ENCODE data around the gene WDTC1.
A peak's percentile ranks its signal among the peaks of the same experiment; 100 is the strongest.
"Not testable (repeated sequence)": the region's sequence is repeated elsewhere in the genome, so short reads cannot be mapped to it uniquely, and the experiment has no call there.

WDTC1 gene

DNA sequence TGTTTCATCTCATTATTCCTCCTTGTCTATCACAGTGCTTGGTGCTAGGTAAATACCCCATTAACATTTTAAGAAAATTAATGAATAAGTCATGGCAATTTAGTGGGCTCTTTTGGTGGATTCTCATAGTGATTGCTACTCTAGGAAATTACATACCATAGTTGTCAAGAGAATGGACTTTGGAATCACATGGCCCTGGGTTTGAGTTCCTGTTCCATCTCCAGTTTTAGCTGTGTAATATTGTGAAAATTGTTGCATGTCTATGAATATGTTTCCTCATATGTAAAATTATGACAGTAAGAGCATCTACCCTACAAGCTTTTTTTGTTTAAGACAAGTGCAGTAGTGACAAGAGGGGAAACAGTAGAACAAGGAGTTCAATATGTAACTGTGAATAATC is 20.7 kb downstream of the WDTC1 start:
- no peak for DNase-seq

- no peak for DNase-seq
Measured at GRCh38 chr1:27257155-27257554, 22.7 kb downstream of the WDTC1 start.

DNA sequence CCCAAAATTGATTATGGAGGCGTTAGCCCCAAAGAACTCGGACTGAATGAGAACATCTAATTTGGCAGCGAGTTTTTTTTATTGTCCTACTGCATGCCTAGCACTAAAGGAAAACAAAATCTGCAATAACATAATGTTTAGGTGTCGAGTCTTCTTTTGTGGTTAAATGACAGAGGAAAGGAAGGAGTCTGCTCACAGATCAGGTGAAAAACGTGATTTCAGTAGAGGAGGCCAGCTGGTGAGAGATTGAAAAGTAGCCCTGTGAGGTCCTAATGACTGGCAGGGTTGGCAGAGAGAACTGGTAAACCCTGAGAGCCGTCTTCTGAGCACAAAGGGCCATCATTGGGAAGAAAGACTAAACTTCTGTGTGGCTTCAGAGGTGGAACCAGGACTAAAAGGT is 24.2 kb downstream of the WDTC1 start:
- DNase-seq, result no peak

GRCh38 chr1:27267153-27267552 is 32.7 kb downstream of the WDTC1 start:
- DNase-seq, result no peak

DNA sequence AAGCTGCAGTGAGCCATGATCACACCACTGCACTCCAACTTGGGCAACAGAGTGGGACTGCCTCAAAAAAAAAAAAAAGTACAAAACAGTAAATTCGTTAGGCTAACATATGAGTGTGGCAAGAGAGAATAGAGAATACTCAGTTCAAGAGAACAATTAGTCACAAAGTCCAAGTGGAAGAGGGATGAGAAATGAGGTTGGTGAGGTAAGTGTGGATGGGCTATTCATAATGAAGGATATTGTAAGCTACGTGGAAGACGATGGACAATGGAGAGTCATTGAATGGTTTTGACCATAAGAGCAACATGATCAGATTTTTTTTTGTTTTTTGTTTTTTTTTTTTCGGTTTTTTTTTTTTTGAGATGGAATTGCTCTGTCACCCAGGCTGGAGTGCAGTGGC is 34.8 kb downstream of the WDTC1 start:
- DNase-seq, result no peak

DNA sequence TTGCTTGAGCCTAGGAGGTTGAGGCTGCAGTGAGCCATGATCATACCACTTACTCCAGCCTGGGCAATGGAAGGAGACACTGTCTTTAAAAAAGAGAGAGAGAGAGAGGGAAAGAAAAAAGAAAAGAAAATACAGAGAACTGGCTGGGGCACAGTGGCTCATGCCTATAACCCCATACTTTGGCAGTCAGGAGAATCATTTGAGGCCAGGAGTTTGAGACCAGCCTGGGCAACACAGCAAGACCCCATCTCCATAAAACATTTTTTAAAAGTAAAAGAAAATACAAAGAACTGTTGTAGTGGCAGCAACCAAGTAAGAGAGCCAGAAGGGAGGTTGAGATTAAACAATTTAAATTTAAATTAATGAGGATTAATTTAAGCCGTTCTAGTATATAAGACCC is 39.8 kb downstream of the WDTC1 start:
- DNase-seq, result no peak

- DNase-seq, result no peak
Measured at GRCh38 chr1:27275696-27276095, 41.3 kb downstream of the WDTC1 start.

GRCh38 chr1:27284425-27285273 is 50.2 kb downstream of the WDTC1 start:
- peak; percentile 39 to 73 for DNase-seq

DNA sequence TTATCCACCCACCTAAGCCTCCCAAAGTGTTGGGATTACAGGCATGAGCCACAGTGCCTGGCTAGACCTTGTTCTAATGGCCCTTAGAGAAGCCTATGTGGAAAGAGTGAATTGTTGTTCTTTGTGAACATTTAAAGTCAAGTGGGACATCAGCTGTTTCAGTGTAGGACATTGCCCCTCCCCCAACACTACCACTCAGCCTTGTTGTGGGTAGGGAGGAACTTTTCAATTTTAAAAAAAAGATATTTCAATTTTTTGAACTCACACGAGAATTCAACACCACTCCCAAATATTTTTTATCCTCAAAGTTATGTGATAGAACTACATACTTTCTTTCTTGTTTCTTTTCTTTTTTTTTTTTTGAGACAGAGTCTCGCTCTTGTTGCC is 50.8 kb downstream of the WDTC1 start:
- DNase-seq, result no peak

DNA sequence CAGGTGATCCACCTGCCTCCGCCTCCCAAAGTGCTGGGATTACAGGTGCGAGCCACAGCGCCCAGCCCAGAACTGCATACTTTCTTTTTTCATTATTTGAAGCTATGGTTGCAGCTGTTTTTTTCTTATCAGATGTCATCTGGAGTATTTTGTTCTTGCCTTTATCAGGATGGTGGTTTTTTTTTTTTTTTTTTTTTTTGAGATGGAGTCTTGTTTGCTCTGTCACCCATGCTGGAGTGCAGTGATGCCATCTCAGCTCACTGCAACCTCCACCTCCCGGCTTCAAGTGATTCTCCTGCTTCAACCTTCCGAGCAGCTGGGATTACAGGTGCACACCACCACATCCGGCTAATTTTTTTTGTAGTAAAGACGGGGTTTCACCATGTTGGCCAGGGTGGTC is 51.4 kb downstream of the WDTC1 start:
- DNase-seq, result not testable (repeated sequence)

DNA sequence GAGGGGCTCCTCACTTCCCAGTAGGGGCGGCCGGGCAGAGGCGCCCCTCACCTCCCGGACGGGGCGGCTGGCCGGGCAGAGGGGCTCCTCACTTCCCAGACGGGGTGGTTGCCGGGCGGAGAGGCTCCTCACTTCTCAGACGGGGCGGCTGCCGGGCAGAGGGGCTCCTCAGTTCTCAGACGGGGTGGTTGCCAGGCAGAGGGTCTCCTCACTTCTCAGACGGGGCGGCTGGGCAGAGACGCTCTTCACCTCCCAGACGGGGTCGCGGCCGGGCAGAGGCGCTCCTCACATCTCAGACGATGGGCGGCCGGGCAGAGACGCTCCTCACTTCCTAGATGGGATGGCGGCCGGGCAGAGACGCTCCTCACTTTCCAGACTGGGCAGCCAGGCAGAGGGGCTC is 54.7 kb downstream of the WDTC1 start:
- DNase-seq, result not testable (repeated sequence)

DNA sequence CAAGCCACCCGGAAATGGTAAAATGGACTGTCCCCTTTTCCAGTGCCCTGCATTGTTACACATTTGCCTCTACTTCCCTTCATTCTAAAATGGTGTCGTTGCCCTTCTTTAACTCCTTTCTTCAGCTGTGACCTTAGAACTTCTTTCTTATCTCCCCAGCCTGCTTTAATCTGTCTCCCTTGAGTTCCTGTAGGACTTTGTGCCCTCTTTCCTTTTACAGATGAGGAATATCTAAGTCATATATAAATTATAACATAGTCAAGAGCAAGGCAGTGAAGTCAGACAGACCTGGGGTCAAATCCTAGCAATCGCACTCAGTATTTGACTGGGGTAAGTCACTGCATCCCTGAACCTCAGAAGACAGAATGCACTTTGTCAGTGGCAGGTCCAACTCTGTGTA is 56.1 kb downstream of the WDTC1 start:
- DNase-seq, result no peak

GRCh38 chr1:27292106-27292505 is 57.7 kb downstream of the WDTC1 start:
- no peak for DNase-seq

GRCh38 chr1:27293915-27294314 is 59.5 kb downstream of the WDTC1 start:
- no peak for DNase-seq

DNA sequence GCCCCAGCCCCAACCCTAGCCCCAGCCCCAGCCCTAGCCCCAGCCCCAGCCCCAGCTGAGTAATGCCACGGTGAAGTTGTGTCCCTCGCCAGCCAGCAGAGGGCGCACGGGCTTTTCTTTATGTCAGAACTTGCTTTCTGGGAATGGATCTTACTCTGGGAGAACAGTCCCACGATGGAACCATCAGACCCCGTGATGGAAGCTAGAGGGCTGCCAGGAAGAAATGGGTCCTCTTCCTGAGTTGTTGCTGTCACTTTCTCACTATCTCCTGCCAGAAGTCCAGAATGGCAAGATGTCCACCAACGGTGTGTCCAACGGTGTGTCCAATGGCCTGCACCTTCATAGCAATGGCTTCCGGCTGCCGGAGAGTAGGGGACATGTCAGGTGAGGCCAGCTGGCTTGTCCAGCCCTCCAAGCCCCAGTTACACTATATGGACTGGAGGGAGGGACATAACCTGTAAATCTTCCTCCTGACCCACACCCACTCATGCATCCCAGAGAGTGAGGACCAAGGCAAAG is 62.4 kb downstream of the WDTC1 start:
- DNase-seq, result peak; percentile 49 to 71

- no peak for DNase-seq
Measured at GRCh38 chr1:27297903-27298302, 63.5 kb downstream of the WDTC1 start.

GRCh38 chr1:27298632-27299384 is 64.4 kb downstream of the WDTC1 start:
- DNase-seq, result no peak

GRCh38 chr1:27299385-27300271 is 65.2 kb downstream of the WDTC1 start:
- no peak for DNase-seq

DNA sequence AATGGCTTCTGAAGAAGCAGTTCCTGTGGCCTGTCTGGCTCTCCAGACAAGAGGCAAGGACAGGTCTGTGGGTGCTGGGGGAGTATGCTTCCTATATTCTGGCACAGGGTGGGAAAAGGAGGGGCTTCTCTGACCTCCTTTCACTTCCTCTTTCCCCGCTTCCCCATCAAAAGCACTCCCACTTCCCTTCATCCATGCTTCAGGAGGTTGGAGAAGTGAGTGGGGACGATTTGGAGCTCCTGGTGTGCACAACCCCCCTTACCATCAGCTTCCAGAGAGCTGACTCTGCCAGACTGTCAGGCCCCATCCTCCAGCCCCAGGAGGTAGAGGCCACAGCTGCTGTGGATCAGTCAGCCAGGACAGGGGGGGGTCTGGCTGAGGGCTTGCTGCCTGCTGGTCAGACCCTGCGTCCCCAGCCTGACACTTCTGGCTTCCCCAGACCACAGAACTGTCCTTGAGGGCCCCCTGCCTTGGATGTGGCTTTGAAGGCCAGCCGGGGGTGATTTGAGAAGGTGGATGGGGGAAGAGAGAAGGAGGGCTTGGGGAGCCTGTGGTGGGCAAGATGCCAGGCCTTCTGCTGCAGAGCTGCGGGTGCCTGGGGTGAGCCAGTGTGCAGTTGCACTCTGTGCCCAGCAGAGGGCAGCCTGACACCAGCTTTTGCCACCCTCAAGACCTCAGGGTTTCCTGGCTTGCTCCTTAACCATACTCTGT is 66.1 kb downstream of the WDTC1 start:
- DNase-seq, result peak; percentile 52 to 80

DNA sequence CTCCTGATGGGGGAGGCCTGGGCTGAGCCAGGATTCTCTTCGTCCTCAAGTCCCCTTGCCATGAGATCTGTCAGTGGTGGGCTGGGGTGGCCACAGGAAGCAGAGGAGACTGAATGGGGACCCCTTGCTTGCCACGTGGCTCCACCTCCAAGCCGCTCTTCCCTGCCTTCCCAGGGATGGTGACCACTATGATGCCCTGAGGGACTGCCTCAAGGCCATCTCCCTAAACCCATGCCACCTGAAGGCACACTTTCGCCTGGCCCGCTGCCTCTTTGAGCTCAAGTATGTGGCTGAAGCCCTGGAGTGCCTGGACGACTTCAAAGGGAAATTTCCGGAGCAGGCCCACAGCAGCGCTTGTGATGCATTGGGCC is 66.6 kb downstream of the WDTC1 start:
- no peak for DNase-seq

GRCh38 chr1:27301582-27302199 is 67.3 kb downstream of the WDTC1 start:
- DNase-seq, result no peak

- no peak for DNase-seq
Measured at GRCh38 chr1:27302612-27303011, 68.2 kb downstream of the WDTC1 start.
